Testis (tissue), 2 donors: ENCODE measurements around the gene CPZ.

ENCODE experiments used
- CTCF ChIP-seq, 3 experiments: fragments of 450-650 bp in 2 of 3; fragments of 200-600 bp in 1 of 3; sonication (generic) in 1 of 3; IDR thresholded peaks; one replicate each; pipeline ENCODE4 v1.5.1; 2016 to 2019; ENCODE audit warnings: antibody characterized with exemption in 3 of 3, mild to moderate bottlenecking in 2 of 3, moderate library complexity in 1 of 3
- POLR2A ChIP-seq: fragments of 450-650 bp; IDR thresholded peaks from one replicate; pipeline ENCODE4 v1.6.1; 2017; ENCODE audit warnings: antibody characterized with exemption, mild to moderate bottlenecking, moderate library complexity

- no peak for TF ChIP-seq CTCF (IDR thresholded peaks at IDR 0.05)
- no peak for TF ChIP-seq POLR2A
Measured at GRCh38 chr4:8645753-8646124, 53.2 kb downstream of the CPZ start.
